GM06990 (cell line): ENCODE results near the gene DOCK2.

Source experiments
- DNase-seq: peaks from one replicate; pipeline ENCODE4 v3.0.0-alpha.2; 2011; ENCODE audit not compliant: insufficient read length; ENCODE audit errors: extremely low read depth
- H3K27me3 ChIP-seq: replicated peaks from 2 replicates; pipeline ENCODE4 v1.6.0; 2011; ENCODE audit warnings: low read length; ENCODE audit not compliant: control insufficient read depth, insufficient read depth
- H3K36me3 ChIP-seq: 2 replicates; pipeline ENCODE4 v1.5.1; 2011; ENCODE audit warnings: low read length; ENCODE audit not compliant: control insufficient read depth, insufficient read depth
- H3K4me3 ChIP-seq: replicated peaks from 2 replicates; pipeline ENCODE4 v1.5.1; 2011; ENCODE audit warnings: low read depth, mild to moderate bottlenecking, control low read depth, low read length
- TF ChIP-seq, protein P1 (sequence below): IDR thresholded peaks from 2 replicates; pipeline ENCODE4 v1.5.1; 2011; ENCODE audit warnings: low read length, control low read depth, mild to moderate bottlenecking, inconsistent platforms; ENCODE audit not compliant: insufficient read depth, poor library complexity, severe bottlenecking

The DOCK2 gene

DNA sequence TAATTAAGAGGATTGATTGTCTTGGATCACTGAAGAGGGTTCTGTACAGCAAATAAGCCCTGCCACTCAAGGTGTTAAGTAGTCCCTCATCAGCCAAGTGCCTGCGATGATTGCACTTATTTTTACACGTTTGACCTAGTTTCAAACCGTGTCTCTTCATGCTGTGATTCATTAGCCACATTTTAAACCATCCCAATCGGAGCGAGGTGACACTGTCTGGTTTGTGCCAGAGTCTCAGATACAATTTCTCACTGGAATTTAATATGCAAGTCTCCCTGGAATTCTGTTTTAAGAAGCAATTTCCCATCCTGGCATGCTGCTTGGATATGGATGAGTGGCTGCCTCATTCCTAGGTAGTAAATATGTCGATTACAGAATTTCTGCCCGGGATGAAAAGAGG is 341.6 kb downstream of the DOCK2 start:
- Histone ChIP-seq H3K36me3 (peaks cover 3% of the 10 kb centered on the region), H3K4me3 (no peak overlapping the region), H3K27me3 (no peaks in the 10 kb centered on the region)
- TF ChIP-seq, protein P1, sequence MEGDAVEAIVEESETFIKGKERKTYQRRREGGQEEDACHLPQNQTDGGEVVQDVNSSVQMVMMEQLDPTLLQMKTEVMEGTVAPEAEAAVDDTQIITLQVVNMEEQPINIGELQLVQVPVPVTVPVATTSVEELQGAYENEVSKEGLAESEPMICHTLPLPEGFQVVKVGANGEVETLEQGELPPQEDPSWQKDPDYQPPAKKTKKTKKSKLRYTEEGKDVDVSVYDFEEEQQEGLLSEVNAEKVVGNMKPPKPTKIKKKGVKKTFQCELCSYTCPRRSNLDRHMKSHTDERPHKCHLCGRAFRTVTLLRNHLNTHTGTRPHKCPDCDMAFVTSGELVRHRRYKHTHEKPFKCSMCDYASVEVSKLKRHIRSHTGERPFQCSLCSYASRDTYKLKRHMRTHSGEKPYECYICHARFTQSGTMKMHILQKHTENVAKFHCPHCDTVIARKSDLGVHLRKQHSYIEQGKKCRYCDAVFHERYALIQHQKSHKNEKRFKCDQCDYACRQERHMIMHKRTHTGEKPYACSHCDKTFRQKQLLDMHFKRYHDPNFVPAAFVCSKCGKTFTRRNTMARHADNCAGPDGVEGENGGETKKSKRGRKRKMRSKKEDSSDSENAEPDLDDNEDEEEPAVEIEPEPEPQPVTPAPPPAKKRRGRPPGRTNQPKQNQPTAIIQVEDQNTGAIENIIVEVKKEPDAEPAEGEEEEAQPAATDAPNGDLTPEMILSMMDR, result no peak
- DNase-seq, result no peak

DNA sequence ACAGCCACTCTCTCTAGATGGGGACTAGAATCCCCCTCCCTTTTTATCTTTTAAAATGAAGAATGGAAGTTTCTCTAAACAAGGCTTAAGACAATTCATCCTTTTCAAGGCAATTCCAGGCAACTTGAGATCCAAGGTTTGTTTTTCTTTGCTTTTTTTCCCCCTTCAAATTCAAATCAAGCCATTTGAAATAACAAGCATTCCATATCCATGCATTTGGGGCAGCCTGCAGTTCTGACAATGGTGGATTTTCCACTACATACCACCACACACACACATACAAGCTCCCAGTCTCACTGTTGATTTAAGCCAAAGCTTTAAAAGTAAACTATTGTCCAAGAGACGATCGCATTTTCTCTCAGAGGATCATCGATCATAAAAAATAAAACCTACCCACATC is 342.8 kb downstream of the DOCK2 start:
- Histone ChIP-seq H3K36me3 (peaks cover 8% of the 10 kb centered on the region), H3K4me3 (no peak overlapping the region), H3K27me3 (no peaks in the 10 kb centered on the region)
- TF ChIP-seq, protein P1, result no peak
- DNase-seq, result no peak

DNA sequence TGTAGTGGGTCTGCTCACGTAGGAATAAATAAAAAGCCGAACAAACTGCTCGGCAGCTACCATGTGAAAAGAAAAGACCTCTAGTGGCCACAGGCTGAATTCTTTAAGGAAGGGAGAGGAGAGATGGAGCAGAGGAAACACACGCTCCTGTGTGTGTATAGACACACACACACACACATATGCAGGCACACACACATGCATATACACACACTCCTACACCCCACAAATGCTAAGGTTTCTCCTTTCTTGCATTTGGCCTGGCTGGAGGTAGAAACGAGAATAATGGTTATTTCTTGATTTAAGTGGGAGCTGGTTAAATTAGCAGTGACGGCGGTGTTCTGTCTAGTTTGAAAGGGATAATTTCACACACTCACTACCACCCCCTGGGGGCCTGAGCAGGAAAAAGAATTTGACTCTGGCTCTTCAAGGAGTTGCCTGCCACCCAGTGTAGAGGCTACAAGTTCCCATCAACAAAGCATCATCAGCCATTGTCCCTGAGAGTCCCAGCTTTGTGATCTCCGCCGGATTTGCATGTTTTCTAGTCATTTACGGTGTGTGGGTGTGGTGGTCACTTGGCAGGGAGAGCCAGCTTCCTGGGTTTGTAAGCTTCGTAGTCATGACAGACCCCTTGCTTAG is 343.5 kb downstream of the DOCK2 start, which contains the start of gene INSYN2B:
INSYN2B (minus strand) TSS at position 78 of the 636 bp plus-strand sequence. CDS start 96,597 bp downstream, outside the sequence.
- TF ChIP-seq, protein P1, result peak; percentile 52
- no peak for DNase-seq
- peaks cover 10% of the 10 kb centered on the region for H3K36me3 ChIP-seq
- no peaks in the 10 kb centered on the region for H3K27me3 ChIP-seq
- no peak within 1 kb of the TSS for H3K4me3 ChIP-seq

- Histone ChIP-seq H3K4me3 (no peak overlapping the region), H3K27me3 (no peaks in the 10 kb centered on the region), H3K36me3 (peaks cover 34% of the 10 kb centered on the region)
- DNase-seq, result no peak
- TF ChIP-seq, protein P1, result no peak
Observed at GRCh38 chr5:169988206-169988605, 351.1 kb downstream of the DOCK2 start.

DNA sequence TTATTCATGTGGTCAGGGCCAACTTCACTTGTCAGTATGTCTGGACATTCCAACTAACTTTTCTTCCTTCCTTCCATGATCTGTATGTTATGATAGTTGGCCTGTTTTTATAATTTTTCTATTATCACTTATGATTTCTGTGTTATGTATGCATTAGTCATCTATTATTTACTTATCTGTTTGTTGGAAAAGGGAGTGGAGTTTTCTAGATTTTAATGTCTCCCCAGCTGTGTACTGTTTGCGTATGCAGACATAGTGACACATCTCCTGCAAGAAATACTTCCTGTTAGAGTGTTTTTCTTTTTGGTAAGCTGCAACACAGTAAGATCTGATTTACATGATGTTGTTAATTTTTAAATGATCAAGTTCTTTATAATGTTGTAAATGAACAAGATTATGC is 351.9 kb downstream of the DOCK2 start:
- TF ChIP-seq, protein P1, result no peak
- H3K27me3 ChIP-seq, result no peaks in the 10 kb centered on the region
- peaks cover 35% of the 10 kb centered on the region for H3K36me3 ChIP-seq

GRCh38 chr5:169989365-169989764 is 352.3 kb downstream of the DOCK2 start:
- Histone ChIP-seq H3K36me3 (peaks cover 33% of the 10 kb centered on the region), H3K4me3 (no peak overlapping the region), H3K27me3 (no peaks in the 10 kb centered on the region)
- DNase-seq, result no peak
- TF ChIP-seq, protein P1, result no peak

More for the DNA sequence above, 351.9 kb downstream of the DOCK2 start:
- no peak overlapping the region for H3K4me3 ChIP-seq
- no peak for DNase-seq
